Daoy (cell line): ENCODE results near the gene RALGPS1. TPM values are rescaled to one million over a fixed set of nuclear protein-coding genes. Genes with fewer than 3 reads are reported as not detected.

Source experiments
- DNase-seq: peaks from one replicate; pipeline ENCODE4 v3.0.0-alpha.2; 2015; ENCODE audit warnings: low read depth
- total RNA-seq: library from RNA; depleted of rRNA; stranded (reverse); fragments of >200 nt; shearing (Covaris generic); gene quantifications from 2 replicates; pipeline ENCODE4 v1.2.3, GENCODE V29; 2014

Gene RALGPS1
- total RNA-seq, 1 experiment from 2014 or later, result 4.9 TPM

GRCh38 chr9:127203681-127204327 is 289.2 kb downstream of the RALGPS1 start:
- no peak for DNase-seq

DNA sequence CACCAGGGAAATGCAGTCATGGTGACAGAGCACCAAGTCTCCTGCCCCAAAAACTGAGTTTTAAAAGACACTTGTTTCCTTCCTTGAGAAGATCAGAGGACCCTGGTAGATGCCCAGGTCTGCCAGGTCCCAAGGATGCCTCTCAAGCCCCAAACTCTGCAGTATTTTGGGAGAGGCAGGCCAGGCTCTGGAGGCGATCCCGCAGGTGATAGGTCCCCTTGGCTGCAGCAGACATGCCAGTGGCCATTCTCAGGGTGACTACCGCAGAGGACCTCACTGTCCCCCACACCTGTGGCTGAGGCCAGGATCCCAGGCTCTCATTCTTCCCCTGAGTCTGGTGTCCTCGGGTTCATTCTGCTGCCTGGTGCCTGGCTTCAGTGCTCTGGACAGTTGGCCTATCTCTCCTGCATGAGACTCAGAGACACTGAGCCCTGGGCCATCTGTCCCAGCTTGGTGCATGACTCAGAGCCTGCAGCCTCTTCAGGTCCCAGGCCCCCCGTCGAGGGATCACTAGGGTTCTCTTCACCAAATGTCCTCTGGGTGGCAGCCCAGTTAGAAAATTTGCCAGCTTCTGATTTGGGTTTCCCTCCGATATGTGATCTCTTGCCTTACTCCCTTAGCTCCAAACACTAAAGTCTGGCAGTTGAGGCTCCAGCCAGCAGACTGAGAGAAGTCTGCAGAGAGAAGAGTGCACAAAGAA is 290.3 kb downstream of the RALGPS1 start:
- peak; percentile 76 for DNase-seq

DNA sequence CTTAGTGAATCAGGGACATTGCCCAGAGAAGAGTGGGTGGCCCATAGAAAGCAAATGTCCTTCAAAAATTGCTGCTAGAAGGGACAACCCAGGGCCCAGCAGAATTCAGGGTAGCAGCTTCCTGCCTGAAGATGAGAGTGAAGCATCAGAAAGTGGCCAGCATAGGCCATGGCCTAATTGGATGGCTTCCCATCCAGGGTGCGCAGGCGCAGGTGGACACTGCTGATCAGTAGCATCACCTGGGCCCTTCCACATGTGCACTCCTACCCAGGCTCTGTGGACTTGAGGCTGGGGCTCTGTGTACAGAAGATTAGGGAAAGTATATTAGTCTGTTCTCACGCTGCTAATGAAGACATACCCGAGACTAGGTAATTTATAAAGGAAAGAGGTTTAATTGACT is 291.4 kb downstream of the RALGPS1 start:
- DNase-seq, result no peak

GRCh38 chr9:127206666-127207065 is 292.1 kb downstream of the RALGPS1 start:
- no peak for DNase-seq

- DNase-seq, result no peak
These were observed 293.3 kb downstream of the RALGPS1 start for GRCh38 chr9:127207734-127208410.

DNA sequence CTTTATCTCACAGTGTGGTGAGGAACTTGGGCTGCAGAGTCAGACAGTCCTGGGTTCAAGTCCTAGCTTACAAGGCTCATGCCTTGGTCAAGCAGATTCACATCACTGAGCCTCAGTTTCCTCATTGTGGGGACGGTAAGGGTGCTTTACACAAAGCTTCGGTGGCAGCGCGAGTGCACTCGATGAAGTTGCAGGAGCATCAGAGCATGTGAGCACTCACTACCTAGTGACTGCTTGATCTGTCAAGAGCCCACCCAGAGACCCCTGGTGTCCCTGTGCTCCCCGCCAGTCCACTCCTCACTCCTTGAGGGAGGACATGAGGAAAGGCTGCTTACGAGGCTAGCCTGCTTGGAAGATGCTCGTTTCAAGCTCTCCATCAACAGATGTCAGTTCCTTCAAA is 293.8 kb downstream of the RALGPS1 start:
- no peak for DNase-seq

DNA sequence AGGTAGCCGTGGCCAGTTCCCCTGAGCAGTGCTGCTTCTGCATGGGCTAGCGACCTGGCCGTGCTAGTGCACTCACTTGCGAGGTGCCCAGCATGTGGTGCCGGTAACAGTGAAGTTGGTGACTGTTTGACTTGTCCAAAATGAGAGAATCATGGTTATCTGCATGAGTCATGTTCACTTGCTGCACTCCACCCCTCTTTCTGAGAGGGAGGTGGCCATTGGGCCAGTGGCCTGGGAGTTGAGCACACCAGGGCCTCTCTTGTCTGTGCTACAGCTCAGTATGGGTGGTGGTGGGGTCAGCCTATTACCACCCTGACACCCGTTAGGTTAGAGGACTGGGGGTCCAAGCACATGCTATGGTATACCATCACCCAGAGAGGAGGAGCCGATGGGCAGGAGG is 294.6 kb downstream of the RALGPS1 start:
- DNase-seq, result no peak

- DNase-seq, result no peak
These were observed 295.5 kb downstream of the RALGPS1 start for GRCh38 chr9:127209948-127210640.

GRCh38 chr9:127210851-127211730 is 296.5 kb downstream of the RALGPS1 start:
- DNase-seq, result no peak

GRCh38 chr9:127211983-127212382 is 297.4 kb downstream of the RALGPS1 start:
- no peak for DNase-seq

DNA sequence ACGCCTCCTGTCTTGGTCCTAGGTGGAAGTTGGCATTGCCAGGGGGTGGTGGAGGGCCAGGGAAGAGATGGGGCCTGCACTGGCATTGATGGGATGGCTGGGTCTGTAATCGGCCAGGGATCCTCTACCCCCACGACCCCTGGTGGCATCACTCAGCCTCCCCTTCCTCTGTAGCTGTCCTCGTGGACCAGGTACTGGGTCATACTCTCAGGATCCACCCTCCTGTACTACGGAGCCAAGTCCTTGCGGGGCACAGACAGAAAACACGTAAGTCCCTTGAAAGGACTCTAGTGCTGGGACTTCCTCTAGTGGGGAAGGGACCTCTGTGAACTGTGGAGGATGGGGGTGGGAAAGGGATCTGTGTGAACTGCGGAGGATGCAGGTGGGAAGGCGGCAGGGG is 297.9 kb downstream of the RALGPS1 start:
- no peak for DNase-seq

DNA sequence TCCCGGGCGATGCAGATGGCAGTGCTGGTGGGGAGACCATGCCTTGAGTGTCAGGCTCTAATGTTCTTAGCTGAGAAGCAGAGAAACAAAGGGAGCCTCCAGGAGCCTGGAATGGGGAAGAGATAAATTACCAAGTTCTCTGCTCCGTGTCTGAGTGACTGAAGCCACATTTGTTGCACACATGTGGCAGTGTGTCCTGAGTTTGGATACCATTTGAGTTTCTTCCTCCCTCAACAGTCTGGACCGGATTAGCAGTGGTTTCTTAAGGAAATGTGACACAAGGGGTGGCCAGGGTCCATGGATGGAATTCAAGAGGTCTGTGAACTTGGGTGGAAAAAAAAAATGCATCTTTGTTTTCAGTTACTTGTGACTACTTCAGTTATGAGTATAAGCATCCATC is 299.3 kb downstream of the RALGPS1 start:
- DNase-seq, result no peak

- DNase-seq, result peak; percentile 69
These were observed 300.1 kb downstream of the RALGPS1 start for GRCh38 chr9:127214421-127215267.

GRCh38 chr9:127215268-127216209 is 301.0 kb downstream of the RALGPS1 start:
- DNase-seq, result no peak

- no peak for DNase-seq
These were observed 301.8 kb downstream of the RALGPS1 start for GRCh38 chr9:127216210-127216887.

GRCh38 chr9:127216888-127217217 is 302.3 kb downstream of the RALGPS1 start:
- no peak for DNase-seq

DNA sequence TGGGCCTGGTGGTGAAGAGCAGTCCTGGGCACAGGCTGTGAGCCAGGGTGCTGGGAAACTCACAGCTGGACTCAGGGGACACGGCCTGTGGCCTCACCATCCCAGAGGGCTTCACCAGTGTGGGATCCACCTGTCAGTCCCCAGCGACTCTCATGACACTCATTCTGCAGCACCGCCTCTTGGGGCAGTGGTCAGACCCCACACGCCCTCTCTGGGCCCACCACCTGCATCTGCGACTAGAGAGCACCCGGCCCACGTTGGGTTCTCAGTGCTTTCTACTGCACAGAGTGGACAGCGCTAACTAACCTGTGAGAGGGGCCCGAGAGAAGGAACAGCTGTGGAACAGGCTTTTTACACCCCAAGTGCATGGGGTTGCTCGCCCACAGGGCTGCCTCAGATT is 304.2 kb downstream of the RALGPS1 start:
- no peak for DNase-seq

- no peak for DNase-seq
These were observed 304.9 kb downstream of the RALGPS1 start for GRCh38 chr9:127219520-127219919.

- DNase-seq, result no peak
These were observed 307.1 kb downstream of the RALGPS1 start for GRCh38 chr9:127221695-127222094.
